Prostate gland (tissue), 2 donors: Measurements from ENCODE around the gene ETFBKMT. TPM values are rescaled to one million over a fixed set of nuclear protein-coding genes. Genes with fewer than 3 reads are reported as not detected.

Source experiments
- DNase-seq: peaks from one replicate; pipeline ENCODE4 v3.0.0-alpha.2; 2019; ENCODE audit warnings: low spot score
- H3K27ac ChIP-seq, 2 donors: fragments of 200-600 bp; sonication (generic); 2 replicates each; pipeline ENCODE4 v1.5.1; 2017 to 2019
- H3K27me3 ChIP-seq: fragments of 200-600 bp; sonication (generic); replicated peaks from 2 replicates; pipeline ENCODE4 v1.5.1; 2019; ENCODE audit not compliant: insufficient read depth
- H3K36me3 ChIP-seq, 2 donors: fragments of 200-600 bp; sonication (generic); 1 replicate in 1 of 2; 2 replicates in 1 of 2; pipeline versions ENCODE4 v1.5.1 to v1.8.1; 2017 to 2019
- H3K4me1 ChIP-seq: fragments of 200-600 bp; sonication (generic); replicated peaks from 2 replicates; pipeline ENCODE4 v1.5.1; 2019
- H3K4me3 ChIP-seq, 2 donors: fragments of 200-600 bp; sonication (generic); 2 replicates each; pipeline ENCODE4 v1.5.1; 2017 to 2019
- H3K9me3 ChIP-seq: fragments of 200-600 bp; sonication (generic); 2 replicates; pipeline ENCODE4 v1.5.1; 2017
- CTCF ChIP-seq, 4 experiments: fragments of 200-600 bp in 2 of 4; fragments of 450-650 bp in 2 of 4; sonication (generic) in 2 of 4; IDR thresholded peaks; 1 replicate in 3 of 4; 2 replicates in 1 of 4; pipeline ENCODE4 v1.5.1; 2016 to 2019; ENCODE audit warnings: antibody characterized with exemption in 4 of 4, mild to moderate bottlenecking in 2 of 4, moderate library complexity in 2 of 4
- POLR2A ChIP-seq: fragments of 450-650 bp; IDR thresholded peaks from one replicate; pipeline ENCODE4 v1.6.1; 2016; ENCODE audit warnings: antibody characterized with exemption, mild to moderate bottlenecking
- POLR2AphosphoS5 ChIP-seq: sonication (generic); formaldehyde crosslinking; IDR thresholded peaks from one replicate; pipeline ENCODE4 v1.6.1; 2017; ENCODE audit warnings: antibody characterized with exemption
- WGBS: methylation state at CpG from one replicate; pipeline ENCODE4 v1.1.5; 2018; 5-methylcytosine and 5-hydroxymethylcytosine counted together
- intact Hi-C: fragments of 100-400 bp; cut with DNase I; formaldehyde crosslinking; loops from one replicate; pipeline ENCODE4 v1.14.2; 2022
- total RNA-seq, 2 donors: library from RNA; depleted of rRNA; stranded (reverse); fragments of >200 nt; gene quantifications; one replicate each; pipeline ENCODE4 v1.1.0, GENCODE V29; 2016

The ETFBKMT gene
- total RNA-seq, 2 donors from 2014 or later: 3.6 to 7.0 TPM

- 70% methylated on average over 4 of the region's 4 CpGs for WGBS
- H3K27ac ChIP-seq: no peak overlapping the region
- no peak for DNase-seq
- no peaks in the 10 kb centered on the region for H3K9me3 ChIP-seq
- no peaks in the 10 kb centered on the region for H3K27me3 ChIP-seq
- no peak overlapping the region for H3K4me3 ChIP-seq
- intact Hi-C loops: loop anchor here (5.0 to 10.0 kb wide), 3 partner anchors 72 to 1020 kb away; partner anchors contain the start of genes AMN1 and DNM1L
- TF ChIP-seq CTCF (IDR thresholded peaks at IDR 0.05): no peak
- H3K36me3 ChIP-seq: no peaks in the 10 kb centered on the region
- H3K4me1 ChIP-seq: no peaks in the 10 kb centered on the region
Observed at GRCh38 chr12:31655208-31655607, 4.3 kb upstream of the ETFBKMT start.

- no peak for TF ChIP-seq CTCF (IDR thresholded peaks at IDR 0.05)
- TF ChIP-seq POLR2A: no peak
- TF ChIP-seq POLR2AphosphoS5: no peak
- no peaks in the 10 kb centered on the region for H3K27me3 ChIP-seq
- WGBS: 45% methylated on average over 1 of the region's 1 CpG
- no peaks in the 10 kb centered on the region for H3K36me3 ChIP-seq
- H3K4me3 ChIP-seq: no peak overlapping the region
- H3K4me1 ChIP-seq: no peaks in the 10 kb centered on the region
- no peak for DNase-seq
- intact Hi-C loops: loop anchor here (5.0 to 10.0 kb wide), 3 partner anchors 72 to 1019 kb away; partner anchors contain the start of genes AMN1 and DNM1L
- H3K27ac ChIP-seq: no peak overlapping the region
- H3K9me3 ChIP-seq: no peaks in the 10 kb centered on the region
Observed at GRCh38 chr12:31655792-31656191, 3.7 kb upstream of the ETFBKMT start.

GRCh38 chr12:31658471-31659086 is 909 bp upstream of the ETFBKMT start:
- Histone ChIP-seq H3K27me3 (no peaks in the 10 kb centered on the region), H3K36me3 (no peaks in the 10 kb centered on the region), H3K4me1 (no peaks in the 10 kb centered on the region), H3K4me3 (peak overlapping the region; percentile 49 to 67), H3K27ac (peak overlapping the region; percentile 95 to 96), H3K9me3 (no peaks in the 10 kb centered on the region)
- no peak for TF ChIP-seq CTCF (IDR thresholded peaks at IDR 0.05)
- TF ChIP-seq POLR2AphosphoS5: no peak
- TF ChIP-seq POLR2A: no peak
- intact Hi-C loops: loop anchor here (2.0 to 10.0 kb wide), 4 partner anchors 69 to 1016 kb away; partner anchors contain the start of genes AMN1, DNM1L and RESF1
- 11% methylated on average over 11 of the region's 11 CpGs for WGBS
- no peak for DNase-seq

GRCh38 chr12:31662176-31662849 is 2.8 kb downstream of the ETFBKMT start:
- no peak for DNase-seq
- H3K4me3 ChIP-seq: no peak overlapping the region
- no peaks in the 10 kb centered on the region for H3K4me1 ChIP-seq
- no peaks in the 10 kb centered on the region for H3K27me3 ChIP-seq
- no peaks in the 10 kb centered on the region for H3K36me3 ChIP-seq
- WGBS: 91% methylated on average over 6 of the region's 6 CpGs
- no peak overlapping the region for H3K27ac ChIP-seq
- H3K9me3 ChIP-seq: no peaks in the 10 kb centered on the region
- TF ChIP-seq POLR2A (no peak), CTCF (IDR thresholded peaks at IDR 0.05) (no peak), POLR2AphosphoS5 (no peak)
- intact Hi-C loops: no loop called here

- intact Hi-C loops: no loop called here
- Histone ChIP-seq H3K9me3 (no peaks in the 10 kb centered on the region), H3K4me1 (no peaks in the 10 kb centered on the region), H3K4me3 (no peak overlapping the region), H3K27ac (no peak overlapping the region), H3K36me3 (no peaks in the 10 kb centered on the region), H3K27me3 (no peaks in the 10 kb centered on the region)
- TF ChIP-seq POLR2AphosphoS5 (no peak), POLR2A (no peak), CTCF (IDR thresholded peaks at IDR 0.05) (no peak)
- no peak for DNase-seq
- 84% methylated on average over 4 of the region's 4 CpGs for WGBS
Observed at GRCh38 chr12:31663576-31663975, 4.1 kb downstream of the ETFBKMT start.
